ENCODE data around the gene CGN. TPM values are rescaled to one million over a fixed set of nuclear protein-coding genes. Genes with fewer than 3 reads are reported as not detected.

The CGN gene
- total and polyA plus RNA-seq, 2 experiments from 2014 or later, result 11.8 to 37.0 TPM

GRCh38 chr1:151510957-151511635, at the start of gene CGN (continued):
- TF ChIP-seq ETS1 (IDR thresholded peaks at IDR 0.05) (no peak; the same call in 1 of the 2 replicates), CREB1 (CRISPR knock-in tag; IDR thresholded peaks at IDR 0.05; ENCODE audit: low read depth) (peak; percentile 31; the same call in 1 of the 2 replicates), ZNF114 (CRISPR knock-in tag; IDR thresholded peaks at IDR 0.05) (no peak), POLR2AphosphoS5 (IDR thresholded peaks at IDR 0.05; ENCODE audit: low read depth) (peak; percentile 80)

GRCh38 chr1:151461694-151462093, 49.5 kb upstream of the CGN start:
- no peak for ATAC-seq
- Histone ChIP-seq H3K4me3 (no peak overlapping the region), H3K4me2 (no peak overlapping the region), H3K79me2 (replicated peaks; ENCODE audit: insufficient read depth) (peaks cover 17% of the 10 kb centered on the region), H4K20me1 (replicated peaks; ENCODE audit: insufficient read depth) (peaks cover 9% of the 10 kb centered on the region), H3K27me3 (ENCODE audit: insufficient read depth) (no peaks in the 10 kb centered on the region), H3K9me2 (ENCODE audit: insufficient read depth) (no peaks in the 10 kb centered on the region), H2AFZ (no peak overlapping the region), H3K27ac (ENCODE audit: low read depth) (no peak overlapping the region), H3K4me1 (ENCODE audit: insufficient read depth) (peaks cover 12% of the 10 kb centered on the region), H3K36me3 (ENCODE audit: insufficient read depth) (no peaks in the 10 kb centered on the region), H3F3A (replicated peaks; ENCODE audit: low read depth) (0 out of 2 replicates have a peak, but pooled peaks cover 12% of the 10 kb centered on the region)
- TF ChIP-seq POLR2AphosphoS5 (IDR thresholded peaks at IDR 0.05; ENCODE audit: low read depth) (no peak), ZNF114 (CRISPR knock-in tag; IDR thresholded peaks at IDR 0.05) (no peak), NANOG (IDR thresholded peaks at IDR 0.05; ENCODE audit: borderline replicate concordance) (no peak), CREB1 (CRISPR knock-in tag; IDR thresholded peaks at IDR 0.05; ENCODE audit: low read depth) (no peak), EZH2phosphoT487 (IDR thresholded peaks at IDR 0.05; ENCODE audit: unreplicated experiment) (no peak), STAT1 (IDR thresholded peaks at IDR 0.05; ENCODE audit: unreplicated experiment) (no peak), CTCF (conservative IDR thresholded peaks at IDR 0.05; ENCODE audit: low read depth in 2 of 2) (no peak), REST (IDR thresholded peaks at IDR 0.05; ENCODE audit: unreplicated experiment) (no peak), JUNB (IDR thresholded peaks at IDR 0.05; ENCODE audit: unreplicated experiment) (no peak)
- no peaks in the 10 kb centered on the region for H3K9me3 Mint-ChIP-seq
- no peaks in the 10 kb centered on the region; the same call in 2 of the 3 replicates for H3K36me3 Mint-ChIP-seq (ENCODE audit: low read depth)
- H3K27me3 Mint-ChIP-seq (ENCODE audit: insufficient read depth, low read depth, poor library complexity), result peaks cover 11% of the 10 kb centered on the region
- no peak overlapping the region for H3K27ac Mint-ChIP-seq
- no peak for DNase-seq (ENCODE audit: low spot score)
- no peak overlapping the region for H3K4me3 Mint-ChIP-seq
- peaks cover 12% of the 10 kb centered on the region for H3K4me1 Mint-ChIP-seq

All from GM23338 (cell line).